ENCODE data around the gene AOPEP. TPM values are rescaled to one million over a fixed set of nuclear protein-coding genes. Genes with fewer than 3 reads are reported as not detected.

The AOPEP gene
- total RNA-seq, 4 donors from 2014 or later, result 56.5 to 160 (median 103) TPM

GRCh38 chr9:95025213-95026147, 299.0 kb downstream of the AOPEP start:
- TF ChIP-seq POLR2A (IDR thresholded peaks at IDR 0.05), result peak in 1 of 2 donors; percentile 38
- TF ChIP-seq CTCF (IDR thresholded peaks at IDR 0.05 in 4 of 5, conservative IDR thresholded peaks at IDR 0.05 in 1 of 5), result peak in 4 of 5 experiments; percentile 16 to 49 (median 33)
- Histone ChIP-seq H3K27me3 (no peaks in the 10 kb centered on the region), H3K27ac (peak overlapping the region; percentile 95 to 98 (median 97)), H3K9me3 (no peaks in the 10 kb centered on the region), H3K4me3 (peak overlapping the region in 1 of 4 donors; percentile 16), H3K36me3 (no peaks in the 10 kb centered on the region), H3K4me1 (peaks cover 95 to 97% of the 10 kb centered on the region in 2 donors)
- intact Hi-C loops (cut with DNase I; ENCODE audit: low total_unique reads) (loop anchor here (1.0 kb wide), 1 partner anchor 16 kb away; no protein-coding TSS in a partner anchor), in situ Hi-C loops (cut with MboI; ENCODE audit: low sequenced_read_pairs in 4 of 4) (loop anchor here in 1 of 4 donors (25.0 kb wide), 1 partner anchor 238 kb away; no protein-coding TSS in a partner anchor)
- peak; percentile 76 to 78 for ATAC-seq
- DNase-seq, result peak; percentile 80 to 88

DNA sequence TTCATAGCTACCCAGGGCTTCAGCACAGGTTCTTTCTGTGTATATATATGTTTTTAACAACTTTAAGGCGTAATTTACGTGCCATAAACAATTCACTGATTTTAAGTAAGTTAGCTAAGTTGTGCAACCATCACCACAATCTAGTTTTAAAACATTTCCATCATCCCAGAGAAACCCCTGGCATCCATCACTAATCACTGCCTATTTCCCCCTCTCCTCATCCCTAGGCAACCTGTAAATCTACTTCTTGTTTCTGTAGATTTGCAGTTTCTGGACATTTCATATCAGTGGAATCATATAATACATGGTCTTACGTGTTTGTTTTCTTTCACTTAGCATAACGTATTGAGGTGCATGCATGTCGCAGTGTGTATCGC, 299.6 kb downstream of the AOPEP start:
- TF ChIP-seq POLR2A (IDR thresholded peaks at IDR 0.05) (no peak), CTCF (IDR thresholded peaks at IDR 0.05 in 4 of 5, conservative IDR thresholded peaks at IDR 0.05 in 1 of 5) (no peak)
- H3K27me3 ChIP-seq, result no peaks in the 10 kb centered on the region
- peaks cover 95 to 100% of the 10 kb centered on the region in 2 donors for H3K4me1 ChIP-seq
- no peak overlapping the region for H3K4me3 ChIP-seq
- no peak for DNase-seq
- no peaks in the 10 kb centered on the region for H3K36me3 ChIP-seq
- in situ Hi-C loops (cut with MboI; ENCODE audit: low sequenced_read_pairs in 4 of 4) (loop anchor here in 1 of 4 donors (25.0 kb wide), 1 partner anchor 239 kb away; no protein-coding TSS in a partner anchor), intact Hi-C loops (cut with DNase I; ENCODE audit: low total_unique reads) (no loop called here)
- H3K9me3 ChIP-seq, result no peaks in the 10 kb centered on the region
- ATAC-seq, result no peak
- peak overlapping the region; percentile 95 to 98 (median 97) for H3K27ac ChIP-seq

GRCh38 chr9:95027914-95028852, 301.7 kb downstream of the AOPEP start:
- no peak overlapping the region for H3K4me3 ChIP-seq
- DNase-seq (no peak), ATAC-seq (no peak)
- no peaks in the 10 kb centered on the region for H3K36me3 ChIP-seq
- H3K27me3 ChIP-seq, result no peaks in the 10 kb centered on the region
- peaks cover 99% of the 10 kb centered on the region in 2 donors for H3K4me1 ChIP-seq
- no peaks in the 10 kb centered on the region for H3K9me3 ChIP-seq
- TF ChIP-seq CTCF (IDR thresholded peaks at IDR 0.05 in 4 of 5, conservative IDR thresholded peaks at IDR 0.05 in 1 of 5) (no peak), POLR2A (IDR thresholded peaks at IDR 0.05) (no peak)
- in situ Hi-C loops (cut with MboI; ENCODE audit: low sequenced_read_pairs in 4 of 4) (loop anchor here in 1 of 4 donors (25.0 kb wide), 1 partner anchor 241 kb away; no protein-coding TSS in a partner anchor), intact Hi-C loops (cut with DNase I; ENCODE audit: low total_unique reads) (no loop called here)
- peak overlapping the region; percentile 95 to 98 (median 97) for H3K27ac ChIP-seq

- intact Hi-C loops (cut with DNase I; ENCODE audit: low total_unique reads), result no loop called here
- H3K4me1 ChIP-seq, result peaks cover 99% of the 10 kb centered on the region in 2 donors
- in situ Hi-C loops (cut with MboI; ENCODE audit: low sequenced_read_pairs in 4 of 4), result loop anchor here in 1 of 4 donors (25.0 kb wide), 1 partner anchor 242 kb away; no protein-coding TSS in a partner anchor
Observed at GRCh38 chr9:95028853-95029219, 302.3 kb downstream of the AOPEP start.

More at GRCh38 chr9:95028853-95029219, 302.3 kb downstream of the AOPEP start:
- no peak for ATAC-seq
- Histone ChIP-seq H3K36me3 (no peaks in the 10 kb centered on the region), H3K27me3 (no peaks in the 10 kb centered on the region), H3K9me3 (no peaks in the 10 kb centered on the region), H3K27ac (peak overlapping the region; percentile 95 to 98 (median 97)), H3K4me3 (peak overlapping the region in 1 of 4 donors; percentile 1)
- no peak for DNase-seq
- TF ChIP-seq CTCF (IDR thresholded peaks at IDR 0.05 in 4 of 5, conservative IDR thresholded peaks at IDR 0.05 in 1 of 5) (no peak), POLR2A (IDR thresholded peaks at IDR 0.05) (no peak)
